ENCODE results near the gene GNB1. TPM values are rescaled to one million over a fixed set of nuclear protein-coding genes. Genes with fewer than 3 reads are reported as not detected.
"Not testable (repeated sequence)": the region's sequence is repeated elsewhere in the genome, so short reads cannot be mapped to it uniquely, and the experiment has no call there.

Gene GNB1
- total and polyA plus RNA-seq, 8 donors = 241 to 360 (median 271) TPM

DNA sequence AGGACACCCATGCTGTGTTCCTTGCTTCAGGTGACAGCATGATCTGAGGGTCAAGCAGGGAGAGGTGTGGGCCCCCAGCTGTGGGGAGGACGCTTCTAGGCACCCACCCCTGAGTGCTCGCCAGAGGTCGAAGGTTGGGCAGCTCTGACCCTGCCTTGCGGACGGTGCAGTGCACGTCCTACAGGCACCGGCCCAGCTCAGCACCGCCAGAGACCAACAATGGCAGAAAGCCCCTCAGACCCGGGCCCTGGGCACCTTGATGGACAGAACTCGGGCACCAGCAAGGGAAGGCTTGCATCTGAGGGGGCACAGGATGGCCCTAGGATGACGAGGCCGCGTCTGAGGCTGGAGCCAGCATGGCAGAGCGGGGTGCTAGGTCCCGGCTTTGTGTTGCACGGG lies 137.3 kb downstream of the GNB1 start:
- Histone ChIP-seq H3K4me1 (peaks cover 5 to 15% of the 10 kb centered on the region in 2 donors), H3K27ac (no peak overlapping the region), H3K4me3 (no peak overlapping the region), H3K9me3 (no peaks in the 10 kb centered on the region), H3K36me3 (peaks cover 0 to 66% of the 10 kb centered on the region in 2 donors), H3K27me3 (no peaks in the 10 kb centered on the region)
- ATAC-seq = no peak
- peak in 1 of 4 donors; percentile 67 for DNase-seq
- no peak for TF ChIP-seq CTCF (IDR thresholded peaks at IDR 0.05)
- intact Hi-C loops (cut with DNase I) = no loop called here

DNA sequence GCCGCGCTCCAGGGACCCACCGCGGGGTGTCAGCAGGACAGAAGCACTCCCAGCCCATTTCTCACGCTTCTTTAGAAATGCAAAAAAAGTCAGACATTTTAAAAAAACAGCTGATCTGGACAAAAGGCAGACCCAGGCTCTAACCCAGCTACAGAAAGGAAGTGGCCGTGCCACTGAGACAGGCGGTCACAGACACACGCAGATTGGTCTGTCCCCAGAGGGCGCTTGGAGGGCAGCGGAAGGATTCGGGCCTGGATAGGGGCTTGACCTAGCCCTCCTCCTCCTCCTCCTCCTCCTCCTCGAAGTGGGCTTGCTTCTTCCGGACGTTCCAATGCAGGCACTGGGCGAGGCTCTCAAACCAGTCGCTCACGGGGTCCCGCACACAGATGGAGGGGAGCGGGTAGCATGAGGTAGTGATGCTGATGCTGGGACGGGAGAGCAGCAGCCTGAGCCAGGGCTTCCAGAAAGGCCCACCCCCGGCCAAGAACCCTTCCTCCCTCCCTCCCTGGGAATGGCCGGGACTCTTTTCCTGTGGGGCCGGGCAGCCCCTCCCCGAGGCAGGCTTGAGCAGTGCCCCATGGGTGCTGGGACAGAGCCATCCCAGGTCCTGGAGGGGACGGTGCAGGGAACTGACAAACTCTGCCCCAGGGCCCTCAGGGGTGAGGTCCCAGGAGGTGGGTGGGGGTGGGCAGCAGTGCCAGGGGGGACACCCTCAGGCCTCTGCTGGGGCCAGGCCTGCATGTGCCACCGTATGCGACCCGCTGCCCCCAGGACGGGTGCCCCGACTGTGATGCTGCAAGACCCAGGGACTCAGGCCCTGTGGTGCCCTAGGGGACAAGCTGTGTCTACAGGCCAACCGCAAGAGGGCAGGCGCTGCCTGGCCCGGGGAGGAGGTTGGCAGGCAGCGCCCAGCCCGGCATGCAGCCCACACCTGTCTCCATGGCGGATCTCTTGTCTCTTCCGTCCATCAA lies 138.0 kb downstream of the GNB1 start:
- peaks cover 2 to 8% of the 10 kb centered on the region in 2 donors for H3K4me1 ChIP-seq
- no peaks in the 10 kb centered on the region for H3K27me3 ChIP-seq
- peaks cover 0 to 60% of the 10 kb centered on the region in 2 donors for H3K36me3 ChIP-seq
- DNase-seq = peak in 1 of 4 donors; percentile 64
- H3K27ac ChIP-seq = no peak overlapping the region
- ATAC-seq = no peak
- intact Hi-C loops (cut with DNase I) = no loop called here
- no peak overlapping the region for H3K4me3 ChIP-seq
- no peaks in the 10 kb centered on the region for H3K9me3 ChIP-seq
- TF ChIP-seq CTCF (IDR thresholded peaks at IDR 0.05) = no peak

GRCh38 chr1:1752190-1752589 lies 138.7 kb downstream of the GNB1 start:
- H3K36me3 ChIP-seq = peaks cover 0 to 52% of the 10 kb centered on the region in 2 donors
- no peaks in the 10 kb centered on the region for H3K27me3 ChIP-seq
- H3K9me3 ChIP-seq = no peaks in the 10 kb centered on the region
- peaks cover 0 to under 1% of the 10 kb centered on the region in 2 donors for H3K4me1 ChIP-seq
- intact Hi-C loops (cut with DNase I) = no loop called here
- no peak for TF ChIP-seq CTCF (IDR thresholded peaks at IDR 0.05)
- H3K4me3 ChIP-seq = no peak overlapping the region
- H3K27ac ChIP-seq = no peak overlapping the region
- DNase-seq (peak in 1 of 4 donors; percentile 45), ATAC-seq (no peak)

GRCh38 chr1:1749941-1750340 lies 140.9 kb downstream of the GNB1 start:
- peaks cover 0 to 30% of the 10 kb centered on the region in 2 donors for H3K36me3 ChIP-seq
- H3K27ac ChIP-seq; H3K9me3 ChIP-seq; H3K4me3 ChIP-seq; intact Hi-C loops (cut with DNase I); ATAC-seq; H3K4me1 ChIP-seq; H3K27me3 ChIP-seq: not testable (repeated sequence)
- peak in 1 of 4 donors; percentile 59 for DNase-seq

DNA sequence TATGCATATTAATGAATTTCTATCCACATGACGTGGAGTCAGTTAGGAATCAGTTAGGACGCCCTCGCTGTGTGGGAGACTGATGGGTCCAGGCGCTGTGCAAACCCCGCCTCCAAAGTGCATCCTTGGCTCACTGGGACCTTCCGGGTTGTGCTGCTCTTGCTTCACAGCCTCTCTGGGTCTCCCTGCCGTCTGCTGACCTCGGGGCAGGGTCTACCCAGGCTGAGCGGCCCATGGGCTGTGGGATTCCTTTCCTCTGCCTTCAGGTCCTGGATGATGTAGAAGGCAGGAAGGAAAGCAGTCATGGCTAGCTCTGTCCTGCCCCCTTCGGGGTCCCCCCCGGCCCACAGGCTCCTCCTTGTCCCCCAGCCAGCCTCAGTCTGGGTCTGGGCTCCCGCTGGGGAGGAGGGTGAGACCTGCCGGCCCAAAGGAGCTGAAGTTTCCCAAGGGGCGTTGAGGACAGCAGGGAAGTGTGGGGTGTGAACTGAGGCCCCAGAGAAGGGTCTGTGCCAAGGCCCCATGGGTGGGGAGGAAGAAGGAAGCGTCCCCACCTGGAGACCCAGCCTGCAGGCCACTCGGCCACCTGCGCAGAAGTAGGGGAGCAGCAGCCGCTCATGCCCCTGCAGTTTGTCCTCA lies 142.1 kb downstream of the GNB1 start:
- Histone ChIP-seq H3K27me3 (no peaks in the 10 kb centered on the region), H3K4me1 (no peaks in the 10 kb centered on the region), H3K27ac (no peak overlapping the region), H3K9me3 (no peaks in the 10 kb centered on the region), H3K36me3 (peaks cover 0 to 18% of the 10 kb centered on the region in 2 donors), H3K4me3 (no peak overlapping the region)
- intact Hi-C loops (cut with DNase I) = no loop called here
- DNase-seq (peak in 1 of 4 donors; percentile 67), ATAC-seq (no peak)
- TF ChIP-seq CTCF (IDR thresholded peaks at IDR 0.05) = no peak

DNA sequence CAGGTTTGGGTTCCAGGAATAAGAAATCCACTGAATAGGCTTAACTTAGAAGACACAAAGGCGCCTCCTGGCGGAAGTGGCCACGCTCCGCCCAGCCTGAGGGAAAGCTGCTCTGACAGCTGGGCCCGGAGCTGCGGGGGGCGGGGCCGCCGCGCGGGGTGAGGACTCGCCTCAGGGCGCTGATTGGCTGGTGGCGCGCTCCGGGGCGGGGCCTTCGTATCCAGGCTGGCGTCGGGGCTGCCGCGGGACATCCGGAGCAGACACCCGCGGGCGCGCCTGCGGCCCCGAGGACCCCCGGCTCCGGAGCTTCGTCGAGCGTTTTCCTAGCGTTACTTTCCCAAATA lies 144.3 kb downstream of the GNB1 start:
- ATAC-seq = peak; percentile 96
- H3K4me3 ChIP-seq; intact Hi-C loops (cut with DNase I); H3K9me3 ChIP-seq; H3K4me1 ChIP-seq; DNase-seq; H3K27me3 ChIP-seq; H3K36me3 ChIP-seq: not testable (repeated sequence)
- peak overlapping the region in 1 of 2 donors; percentile 58 for H3K27ac ChIP-seq

DNA sequence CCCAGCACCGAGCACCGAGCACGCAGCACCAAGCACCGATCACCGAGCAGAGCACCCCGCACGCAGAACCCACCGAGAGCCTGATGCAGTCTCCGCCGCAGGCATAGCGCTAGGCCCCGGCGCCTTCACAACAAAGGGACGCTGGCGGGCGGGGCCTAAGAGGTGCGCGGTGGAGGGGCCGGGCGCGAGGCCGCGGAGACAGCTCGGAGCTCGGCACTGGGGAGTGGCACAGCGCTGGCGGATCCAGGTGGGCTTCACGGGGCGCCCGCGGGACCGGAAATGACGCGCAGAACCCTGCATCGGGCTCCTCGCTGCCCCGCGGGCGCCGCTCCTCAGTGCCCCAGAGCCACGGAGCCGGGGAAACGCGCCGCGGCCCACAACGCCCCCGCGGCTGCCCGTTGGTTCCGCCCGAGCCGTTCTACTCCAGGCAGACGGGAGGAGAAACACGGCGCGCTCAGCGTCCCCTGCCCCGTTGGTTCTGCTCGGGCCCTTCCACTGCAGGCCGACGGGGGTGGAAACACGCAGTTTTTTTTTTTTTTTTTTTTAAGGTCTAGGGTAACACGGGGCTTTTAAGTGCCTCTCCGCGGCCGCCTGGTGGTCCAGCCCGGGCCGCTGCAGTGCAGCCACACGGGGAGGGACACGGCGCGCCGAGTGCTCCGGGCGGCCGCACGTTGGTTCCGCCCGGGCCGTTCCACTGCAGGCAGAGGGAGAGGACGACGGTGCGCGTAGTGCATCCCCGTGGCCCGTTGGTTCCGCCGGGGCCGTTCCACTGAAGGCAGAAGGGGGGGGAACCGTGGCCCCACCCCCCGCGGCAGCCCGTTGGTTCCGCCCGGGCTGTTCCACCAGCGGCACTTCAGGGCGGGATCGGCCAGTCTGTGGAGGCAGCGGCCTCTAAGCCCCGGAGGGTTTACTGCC lies 145.0 kb downstream of the GNB1 start:
- H3K36me3 ChIP-seq; H3K4me1 ChIP-seq; intact Hi-C loops (cut with DNase I); H3K27me3 ChIP-seq; H3K4me3 ChIP-seq; H3K9me3 ChIP-seq: not testable (repeated sequence)
- DNase-seq = peak; percentile 61 to 81 (median 68)
- ATAC-seq = peak; percentile 97
- peak overlapping the region; percentile 58 to 72 for H3K27ac ChIP-seq

DNA sequence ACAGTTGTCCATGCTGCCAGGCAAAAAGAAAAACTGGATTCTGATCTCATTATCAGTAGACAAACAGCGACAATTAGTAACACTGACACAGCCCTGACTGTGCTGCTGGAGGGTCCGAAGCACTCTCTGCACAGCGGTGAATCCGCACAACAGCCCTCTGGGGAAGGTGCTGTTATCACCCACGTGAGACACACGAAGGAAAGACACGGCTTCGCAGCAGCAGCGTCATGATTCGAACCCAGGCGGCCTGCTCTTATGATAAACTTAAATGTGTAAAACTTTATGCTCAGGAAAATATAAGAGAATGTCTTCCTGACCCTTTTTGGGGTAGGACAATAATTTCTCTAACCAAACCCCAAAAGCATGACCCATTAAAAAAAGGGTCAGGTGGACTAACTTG lies 148.4 kb downstream of the GNB1 start:
- H3K4me3 ChIP-seq; ATAC-seq; intact Hi-C loops (cut with DNase I); H3K27ac ChIP-seq; H3K4me1 ChIP-seq; H3K36me3 ChIP-seq; H3K27me3 ChIP-seq; H3K9me3 ChIP-seq: not testable (repeated sequence)
- DNase-seq = peak in 1 of 4 donors; percentile 39
